DND-41 (cell line): Measurements from ENCODE around the gene PRF1.

ENCODE experiments used
- ATAC-seq: fragments of 200-7000 bp; cut with Tn5 transposase; 3 replicates; pipeline ENCODE4 v1.9.1; 2021; ENCODE audit warnings: low read depth; ENCODE audit not compliant: insufficient read depth
- DNase-seq: peaks from one replicate; pipeline ENCODE4 v3.0.0-alpha.2; 2020
- H2AFZ ChIP-seq: 2 replicates; pipeline ENCODE4 v1.6.0; 2012; ENCODE audit warnings: low read depth, low read length
- H3K27ac ChIP-seq: 2 replicates; pipeline ENCODE4 v1.5.1; 2012; ENCODE audit warnings: low read length, inconsistent platforms
- H3K27me3 ChIP-seq: fragments of 200-600 bp; sonication (generic); 2 replicates; pipeline ENCODE4 v1.6.0; 2012; ENCODE audit warnings: low read length, mild to moderate bottlenecking, inconsistent platforms; ENCODE audit not compliant: insufficient read depth, poor library complexity
- H3K36me3 ChIP-seq: 2 replicates; pipeline ENCODE4 v1.5.1; 2012; ENCODE audit warnings: low read length, inconsistent platforms; ENCODE audit not compliant: insufficient read depth
- H3K4me1 ChIP-seq: 2 replicates; pipeline ENCODE4 v1.5.1; 2012; ENCODE audit warnings: mild to moderate bottlenecking, low read length; ENCODE audit not compliant: insufficient read depth
- H3K4me2 ChIP-seq: 2 replicates; pipeline ENCODE4 v1.6.0; 2012; ENCODE audit warnings: mild to moderate bottlenecking, moderate library complexity, low read length, inconsistent platforms; ENCODE audit not compliant: insufficient read depth
- H3K4me3 ChIP-seq, 2 experiments: fragments of 200-600 bp in 1 of 2; shearing (Covaris generic) in 1 of 2; 2 replicates each; pipeline ENCODE4 v1.5.1; 2012 to 2016; ENCODE audit warnings: inconsistent platforms in 2 of 2, low read length in 2 of 2, mild to moderate bottlenecking in 2 of 2, low read depth in 1 of 2, moderate library complexity in 1 of 2
- H3K79me2 ChIP-seq: 2 replicates; pipeline ENCODE4 v1.6.0; 2012; ENCODE audit warnings: low read length, inconsistent platforms; ENCODE audit not compliant: insufficient read depth
- H3K9ac ChIP-seq: 2 replicates; pipeline ENCODE4 v1.6.0; 2012; ENCODE audit warnings: low read depth, mild to moderate bottlenecking, inconsistent platforms, low read length, moderate library complexity
- H3K9me3 ChIP-seq: 2 replicates; pipeline ENCODE4 v1.5.1; 2012; ENCODE audit warnings: low read length, moderate library complexity, mild to moderate bottlenecking, inconsistent platforms; ENCODE audit not compliant: insufficient read depth, severe bottlenecking
- H4K20me1 ChIP-seq: 2 replicates; pipeline ENCODE4 v1.6.0; 2012; ENCODE audit warnings: low read length; ENCODE audit not compliant: insufficient read depth
- EZH2 ChIP-seq: IDR thresholded peaks from 3 replicates; pipeline ENCODE4 v1.6.1; 2012; ENCODE audit warnings: borderline replicate concordance, low read depth, mild to moderate bottlenecking, moderate library complexity, low read length, inconsistent platforms; ENCODE audit not compliant: severe bottlenecking
- TF ChIP-seq, protein P1 (sequence below): IDR thresholded peaks from 2 replicates; pipeline ENCODE4 v1.5.1; 2012; ENCODE audit warnings: borderline replicate concordance, low read length, moderate library complexity, mild to moderate bottlenecking; ENCODE audit not compliant: poor library complexity, severe bottlenecking; ENCODE audit errors: extremely low read depth

PRF1 gene

DNA sequence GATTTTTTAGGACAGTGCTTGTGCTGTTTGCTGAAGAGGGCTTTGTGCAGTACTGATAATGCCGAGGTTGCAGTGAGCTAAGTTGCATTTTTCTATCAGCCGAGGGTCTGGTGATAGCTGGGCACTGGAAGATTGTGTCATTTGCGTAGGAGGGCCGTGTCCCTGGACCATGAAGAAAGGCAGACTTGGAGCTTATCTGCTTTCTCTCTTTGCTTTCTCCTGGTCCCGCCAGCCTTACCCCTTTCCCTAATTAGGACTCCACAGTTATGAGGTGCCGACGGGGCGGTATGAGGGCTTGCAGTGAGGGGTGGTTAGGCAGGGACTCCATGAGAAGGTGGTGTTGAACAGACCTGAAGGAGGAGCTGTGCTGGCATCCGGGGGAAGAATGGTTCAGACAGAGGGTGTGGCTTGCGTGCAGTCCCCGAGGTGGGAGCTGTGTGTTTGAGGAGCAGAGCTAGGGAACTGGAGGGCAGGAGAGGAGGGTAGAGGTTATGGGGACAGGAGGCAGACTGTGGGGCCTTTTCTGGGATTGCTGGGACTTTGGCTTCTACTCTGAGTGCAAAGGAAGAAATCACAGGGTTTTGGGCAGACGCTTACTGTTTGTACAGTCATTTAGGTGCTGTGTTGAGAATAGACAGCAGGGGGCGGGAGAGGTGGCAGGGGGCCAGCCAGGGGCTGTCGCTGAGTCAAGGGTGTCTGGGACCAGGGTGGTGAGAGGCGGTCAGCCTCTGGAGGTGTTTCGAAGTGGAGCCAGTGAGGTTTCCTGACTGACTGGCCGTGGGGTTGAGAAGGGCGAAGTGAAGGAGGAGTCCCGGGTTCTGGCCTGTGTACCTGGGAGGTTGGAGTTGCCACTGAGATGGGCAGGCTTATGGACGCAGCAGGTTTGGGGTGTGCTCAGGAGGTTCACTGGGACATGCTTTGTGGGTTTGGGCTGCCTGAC, 43.4 kb downstream of the PRF1 start:
- TF ChIP-seq EZH2 = no peak
- TF ChIP-seq, protein P1, sequence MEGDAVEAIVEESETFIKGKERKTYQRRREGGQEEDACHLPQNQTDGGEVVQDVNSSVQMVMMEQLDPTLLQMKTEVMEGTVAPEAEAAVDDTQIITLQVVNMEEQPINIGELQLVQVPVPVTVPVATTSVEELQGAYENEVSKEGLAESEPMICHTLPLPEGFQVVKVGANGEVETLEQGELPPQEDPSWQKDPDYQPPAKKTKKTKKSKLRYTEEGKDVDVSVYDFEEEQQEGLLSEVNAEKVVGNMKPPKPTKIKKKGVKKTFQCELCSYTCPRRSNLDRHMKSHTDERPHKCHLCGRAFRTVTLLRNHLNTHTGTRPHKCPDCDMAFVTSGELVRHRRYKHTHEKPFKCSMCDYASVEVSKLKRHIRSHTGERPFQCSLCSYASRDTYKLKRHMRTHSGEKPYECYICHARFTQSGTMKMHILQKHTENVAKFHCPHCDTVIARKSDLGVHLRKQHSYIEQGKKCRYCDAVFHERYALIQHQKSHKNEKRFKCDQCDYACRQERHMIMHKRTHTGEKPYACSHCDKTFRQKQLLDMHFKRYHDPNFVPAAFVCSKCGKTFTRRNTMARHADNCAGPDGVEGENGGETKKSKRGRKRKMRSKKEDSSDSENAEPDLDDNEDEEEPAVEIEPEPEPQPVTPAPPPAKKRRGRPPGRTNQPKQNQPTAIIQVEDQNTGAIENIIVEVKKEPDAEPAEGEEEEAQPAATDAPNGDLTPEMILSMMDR = peak; percentile 57
- Histone ChIP-seq H3K27ac (no peak overlapping the region), H3K27me3 (no peaks in the 10 kb centered on the region), H2AFZ (no peak overlapping the region), H4K20me1 (0 out of 2 replicates have a peak, but pooled peaks cover 3% of the 10 kb centered on the region), H3K36me3 (no peaks in the 10 kb centered on the region), H3K79me2 (no peaks in the 10 kb centered on the region), H3K9me3 (no peaks in the 10 kb centered on the region), H3K4me3 (no peak overlapping the region), H3K9ac (no peak overlapping the region), H3K4me1 (peaks cover 12% of the 10 kb centered on the region), H3K4me2 (no peak overlapping the region)
- peak; percentile 50 for DNase-seq
- peak; percentile 57 for ATAC-seq

DNA sequence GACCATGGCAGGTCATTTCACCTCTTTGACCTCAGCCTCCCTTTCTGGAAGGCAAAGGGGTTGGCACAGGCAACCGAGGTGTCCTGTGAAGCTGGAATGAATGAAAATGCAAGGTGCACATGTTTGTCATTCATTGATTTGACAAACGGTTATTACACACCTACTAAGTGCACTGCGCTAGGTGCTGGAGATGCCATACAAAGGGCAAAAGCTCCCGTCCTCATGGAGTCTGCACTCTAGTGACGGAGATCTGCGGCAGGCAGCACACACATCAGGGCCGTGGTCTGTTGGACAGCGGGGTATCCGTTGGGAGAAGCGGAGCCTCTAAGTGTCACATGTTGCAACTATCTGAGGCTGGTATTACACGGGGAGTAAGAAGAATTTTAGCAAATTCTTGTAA, 44.2 kb downstream of the PRF1 start:
- Histone ChIP-seq H3K27me3 (no peaks in the 10 kb centered on the region), H3K4me2 (no peak overlapping the region), H3K4me3 (no peak overlapping the region), H4K20me1 (no peaks in the 10 kb centered on the region), H2AFZ (no peak overlapping the region), H3K9me3 (no peaks in the 10 kb centered on the region), H3K36me3 (no peaks in the 10 kb centered on the region), H3K9ac (no peak overlapping the region), H3K27ac (no peak overlapping the region), H3K79me2 (no peaks in the 10 kb centered on the region), H3K4me1 (peaks cover 12% of the 10 kb centered on the region)
- no peak for DNase-seq
- TF ChIP-seq, protein P1 = no peak
- TF ChIP-seq EZH2 = no peak
- ATAC-seq = no peak

DNA sequence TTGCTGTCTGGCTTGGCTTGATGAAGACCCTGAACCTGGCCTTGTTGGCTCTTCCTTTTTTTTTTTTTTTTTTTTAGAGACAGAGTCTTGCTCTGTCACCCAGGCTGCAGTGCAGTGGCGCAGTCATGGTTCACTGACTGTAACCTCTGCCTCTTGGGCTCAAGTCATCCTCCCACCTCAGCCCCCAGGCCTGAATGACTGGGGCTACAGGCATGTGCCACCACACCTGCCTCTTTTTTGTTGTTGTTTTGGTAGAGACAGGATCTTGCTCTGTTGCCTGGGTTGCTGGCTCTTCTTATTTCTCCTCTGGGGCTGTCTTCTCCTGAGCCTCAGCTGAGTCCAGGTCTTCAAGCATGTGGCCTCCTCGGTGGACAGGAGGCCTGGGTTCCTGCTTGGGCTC, 44.7 kb downstream of the PRF1 start:
- H3K79me2 ChIP-seq = no peaks in the 10 kb centered on the region
- no peak overlapping the region for H3K27ac ChIP-seq
- DNase-seq (no peak), ATAC-seq (no peak)
- no peaks in the 10 kb centered on the region for H3K9me3 ChIP-seq
- H3K27me3 ChIP-seq = no peaks in the 10 kb centered on the region
- no peak overlapping the region for H3K9ac ChIP-seq
- peaks cover 12% of the 10 kb centered on the region for H3K4me1 ChIP-seq
- H3K4me3 ChIP-seq = no peak overlapping the region
- no peak for TF ChIP-seq EZH2
- TF ChIP-seq, protein P1 = no peak
- H3K4me2 ChIP-seq = no peak overlapping the region
- H3K36me3 ChIP-seq = no peaks in the 10 kb centered on the region
- H2AFZ ChIP-seq = no peak overlapping the region
- H4K20me1 ChIP-seq = no peaks in the 10 kb centered on the region
